Activated CD4-positive, alpha-beta T cell treated with anti-CD3 and anti-CD28 coated beads, Interleukin-2, Interleukin-4, amounts not matched to agents 100 ng/mL and 50 ng/mL, durations not matched to agents 16 hours and 8 hours (primary cell): ENCODE measurements around the gene SART3.
A peak's percentile ranks its signal among the peaks of the same experiment; 100 is the strongest.
"Not testable (repeated sequence)": the region's sequence is repeated elsewhere in the genome, so short reads cannot be mapped to it uniquely, and the experiment has no call there.

Source experiments
- DNase-seq: peaks from one replicate; pipeline ENCODE4 v3.0.0-alpha.2; 2020; ENCODE audit warnings: low spot score

Gene SART3

GRCh38 chr12:108580531-108580930 lies 19.6 kb upstream of the SART3 start:
- DNase-seq: no peak

- no peak for DNase-seq
Measured at GRCh38 chr12:108578813-108579212, 17.8 kb upstream of the SART3 start.

GRCh38 chr12:108578264-108578663 lies 17.3 kb upstream of the SART3 start:
- no peak for DNase-seq

GRCh38 chr12:108577458-108577857 lies 16.5 kb upstream of the SART3 start:
- no peak for DNase-seq

GRCh38 chr12:108576660-108577234 lies 15.8 kb upstream of the SART3 start:
- DNase-seq: no peak

- no peak for DNase-seq
Measured at GRCh38 chr12:108575199-108575912, 14.4 kb upstream of the SART3 start.

GRCh38 chr12:108574276-108574675 lies 13.3 kb upstream of the SART3 start:
- not testable (repeated sequence) for DNase-seq

- DNase-seq: peak; percentile 82
Measured at GRCh38 chr12:108573317-108573716, 12.3 kb upstream of the SART3 start.

GRCh38 chr12:108572166-108572790 lies 11.3 kb upstream of the SART3 start:
- DNase-seq: peak; percentile 26

GRCh38 chr12:108571609-108572165 lies 10.7 kb upstream of the SART3 start:
- no peak for DNase-seq

GRCh38 chr12:108570743-108571608 lies 10.0 kb upstream of the SART3 start:
- DNase-seq: peak; percentile 19

- DNase-seq: peak; percentile 92
Measured at GRCh38 chr12:108568338-108569154, 7.6 kb upstream of the SART3 start.

GRCh38 chr12:108567406-108568337 lies 6.7 kb upstream of the SART3 start:
- no peak for DNase-seq

GRCh38 chr12:108566452-108566851 lies 5.5 kb upstream of the SART3 start:
- DNase-seq: no peak

GRCh38 chr12:108565976-108566375 lies 5.0 kb upstream of the SART3 start:
- DNase-seq: peak; percentile 46

- DNase-seq: no peak
Measured at GRCh38 chr12:108565146-108565545, 4.2 kb upstream of the SART3 start.

- no peak for DNase-seq
Measured at GRCh38 chr12:108564724-108565123, 3.8 kb upstream of the SART3 start.

- no peak for DNase-seq
Measured at GRCh38 chr12:108563804-108564151, 2.8 kb upstream of the SART3 start.

GRCh38 chr12:108563136-108563803 lies 2.3 kb upstream of the SART3 start:
- peak; percentile 90 for DNase-seq
